GM19324 (cell line): ENCODE results near the gene TMPRSS13.
"Not testable (repeated sequence)": the region's sequence is repeated elsewhere in the genome, so short reads cannot be mapped to it uniquely, and the experiment has no call there.

Experiments used
- ATAC-seq: cut with Tn5 transposase; IDR thresholded peaks from one replicate; pipeline ENCODE4 v1.9.1; 2021; ENCODE audit warnings: mild to moderate bottlenecking, moderate library complexity; ENCODE audit not compliant: unreplicated experiment, low FRiP score

Gene TMPRSS13

GRCh38 chr11:117931331-117931950, 2.2 kb upstream of the TMPRSS13 start:
- ATAC-seq, result no peak

- no peak for ATAC-seq
Observed at GRCh38 chr11:117930668-117931330, 1.6 kb upstream of the TMPRSS13 start.

DNA sequence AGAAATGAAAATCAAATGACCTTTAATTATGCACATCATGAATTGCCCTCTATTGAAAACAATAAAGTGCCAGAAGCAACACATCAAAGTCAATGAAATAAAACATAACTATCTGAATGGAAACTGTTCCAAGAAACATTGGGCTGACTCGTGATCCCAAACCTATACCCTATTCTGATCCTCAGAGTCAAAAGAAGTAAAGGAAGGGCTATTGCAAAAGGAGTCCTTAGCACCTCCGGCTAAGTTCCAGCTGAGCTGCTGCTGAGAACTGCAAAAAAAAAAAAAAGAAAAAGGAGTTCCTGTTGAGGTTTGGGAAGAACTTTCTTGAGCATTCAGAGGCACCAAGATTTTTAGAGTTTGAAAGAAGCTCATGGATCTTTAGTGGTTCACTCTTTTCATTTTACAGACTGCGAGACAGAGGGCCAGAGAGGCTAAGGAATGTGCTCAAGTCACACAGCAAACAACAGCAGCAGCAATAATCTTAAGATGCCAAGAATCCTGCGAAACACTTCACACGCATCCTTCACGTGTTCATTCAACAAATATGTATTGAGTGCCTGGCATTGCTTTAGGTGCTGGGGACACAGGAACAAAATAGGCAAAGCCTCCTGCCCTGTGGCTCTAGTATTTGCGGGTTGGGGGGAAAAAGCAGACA, 841 bp upstream of the TMPRSS13 start:
- no peak for ATAC-seq

- no peak for ATAC-seq
Observed at GRCh38 chr11:117928446-117929141, 608 bp downstream of the TMPRSS13 start.

GRCh38 chr11:117927926-117928325, 1.3 kb downstream of the TMPRSS13 start:
- no peak for ATAC-seq

DNA sequence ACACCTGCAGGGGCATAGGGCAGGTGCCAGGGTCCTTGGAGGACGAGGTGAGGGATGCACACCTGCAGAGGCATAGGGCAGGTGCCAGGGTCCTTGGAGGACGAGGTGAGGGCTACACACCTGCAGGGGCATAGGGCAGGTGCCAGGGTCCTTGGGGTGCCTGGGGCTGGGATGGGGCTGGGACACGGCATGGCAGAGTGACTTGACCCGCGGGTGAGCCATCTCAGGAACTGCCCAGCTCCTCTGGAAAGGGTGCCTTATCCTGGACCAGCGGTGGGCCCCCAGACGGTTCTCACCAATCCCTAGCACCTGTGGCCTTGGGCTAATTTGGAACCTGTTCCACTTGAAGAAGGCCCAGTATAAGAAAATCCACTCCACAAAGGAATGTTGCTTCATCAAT, 3.0 kb downstream of the TMPRSS13 start:
- ATAC-seq, result not testable (repeated sequence)

DNA sequence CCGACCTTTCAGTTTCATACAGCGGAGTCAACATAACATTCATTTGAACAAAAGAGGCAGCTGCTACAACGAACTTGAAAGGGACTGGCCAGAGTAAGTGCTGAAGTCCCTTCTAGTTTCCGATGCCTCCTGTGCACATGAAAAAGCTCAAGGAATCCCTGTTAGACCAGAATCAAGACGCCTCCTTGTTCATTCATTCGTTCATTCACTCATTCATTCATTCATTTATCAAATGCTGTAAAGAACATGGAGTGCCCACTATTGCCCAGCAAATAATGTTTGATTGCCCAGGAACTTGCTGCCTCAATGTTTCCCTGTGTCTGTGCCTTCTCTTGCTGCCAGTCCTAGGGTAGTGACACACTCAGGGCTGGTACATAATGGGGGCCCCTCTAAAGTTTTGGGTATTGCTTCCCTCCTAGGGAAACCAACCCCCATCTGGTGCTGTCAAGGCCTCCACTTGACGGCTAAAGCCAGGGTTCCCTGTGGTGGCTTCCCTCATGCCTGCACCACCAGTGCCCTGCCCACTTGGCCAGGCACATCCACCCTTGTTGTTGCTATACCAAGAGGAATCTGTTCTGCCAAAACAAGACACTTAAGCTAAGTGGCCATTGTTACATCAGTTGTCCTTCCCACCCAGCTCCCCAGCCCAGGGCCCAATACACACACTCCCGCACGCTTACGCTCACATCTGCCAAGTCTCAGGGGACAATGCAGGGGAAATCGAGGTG, 3.8 kb downstream of the TMPRSS13 start:
- no peak for ATAC-seq

DNA sequence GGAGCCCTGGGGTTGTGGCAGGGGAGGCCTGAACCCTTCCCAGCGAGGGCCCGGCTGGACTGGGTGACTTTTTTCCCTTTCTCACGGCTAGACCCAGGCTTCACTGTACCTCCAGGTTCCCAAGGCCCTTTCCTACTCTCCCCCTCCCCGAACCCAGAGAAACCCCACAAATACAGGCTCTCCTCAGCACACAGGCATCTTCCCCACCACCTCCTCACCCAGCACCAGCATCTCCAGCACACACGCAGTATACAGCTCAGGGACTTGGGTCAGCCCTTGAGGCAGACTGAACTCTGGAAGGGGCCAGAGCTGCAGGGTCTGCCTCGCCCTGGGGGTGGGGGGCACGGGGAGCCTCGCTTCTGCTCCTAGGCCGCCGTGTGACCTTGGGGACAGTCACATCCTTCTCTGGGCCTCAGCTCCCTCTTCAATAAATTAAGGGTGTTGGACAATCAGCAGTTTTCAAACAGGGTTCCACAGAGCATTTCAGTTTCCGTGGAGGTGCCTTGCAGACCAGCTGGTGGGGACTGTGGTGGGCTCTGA, 4.5 kb downstream of the TMPRSS13 start:
- ATAC-seq, result no peak

DNA sequence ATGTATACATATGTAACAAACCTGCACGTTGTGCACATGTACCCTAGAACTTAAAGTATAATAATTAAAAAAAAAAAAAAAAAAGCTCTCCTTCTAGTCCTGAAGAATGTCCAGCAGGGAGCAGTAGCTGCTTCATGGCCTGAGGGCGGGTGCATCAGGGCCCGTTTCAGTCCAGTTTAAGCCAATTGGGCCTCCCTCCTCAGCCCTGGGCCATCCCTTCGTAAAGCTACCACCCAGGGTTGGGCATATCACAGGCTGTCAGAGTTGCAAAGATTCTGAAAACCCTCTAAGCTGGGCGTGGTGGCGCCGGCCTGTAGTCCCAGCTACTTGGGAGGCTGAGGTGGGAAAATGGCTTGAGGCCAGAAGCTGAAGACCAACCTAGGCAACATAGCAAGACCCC, 5.4 kb downstream of the TMPRSS13 start:
- no peak for ATAC-seq

GRCh38 chr11:117923275-117923674, 5.9 kb downstream of the TMPRSS13 start:
- no peak for ATAC-seq

DNA sequence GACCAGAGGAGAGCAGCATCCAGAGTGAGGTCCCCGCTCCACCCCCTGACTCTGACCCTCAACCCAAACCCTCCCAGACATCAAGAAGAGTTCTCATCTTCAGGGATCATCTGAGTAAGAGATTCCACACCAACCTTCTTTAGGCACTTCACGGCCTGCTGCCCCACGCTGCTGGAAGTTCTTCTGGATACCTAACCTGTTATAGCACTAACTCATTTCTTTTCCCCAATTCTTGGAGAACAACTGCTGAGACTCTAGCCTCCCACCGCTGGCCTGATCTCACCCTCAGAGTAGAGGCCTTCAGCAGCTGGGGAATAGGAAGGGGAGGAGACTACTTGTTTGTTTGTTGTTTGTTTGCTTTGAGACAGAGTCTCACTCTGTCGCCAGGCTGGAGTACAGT, 7.3 kb downstream of the TMPRSS13 start:
- ATAC-seq, result no peak

- no peak for ATAC-seq
Observed at GRCh38 chr11:117921456-117921855, 7.7 kb downstream of the TMPRSS13 start.

DNA sequence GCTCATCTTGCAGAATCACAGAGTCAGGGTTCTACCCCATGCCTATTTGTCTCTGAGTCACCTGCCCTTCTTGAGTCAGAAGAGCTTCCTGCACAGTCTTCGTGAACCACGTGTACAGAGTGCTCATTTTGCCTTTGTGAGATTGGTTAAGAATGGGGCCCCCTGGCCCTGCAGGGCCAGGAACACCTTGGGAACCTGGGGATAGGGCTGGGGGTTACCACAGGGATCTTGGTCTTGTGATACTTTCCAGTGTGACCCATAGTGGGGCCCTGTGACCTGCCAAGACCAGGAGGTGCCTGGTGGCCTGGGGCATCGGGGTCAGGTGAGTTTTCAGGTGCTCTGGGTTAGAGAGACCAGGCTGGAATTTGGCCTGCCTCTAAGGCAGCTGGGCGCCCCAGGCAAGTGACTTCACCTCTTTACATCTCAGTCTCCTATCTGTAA, 9.4 kb downstream of the TMPRSS13 start:
- ATAC-seq, result no peak

DNA sequence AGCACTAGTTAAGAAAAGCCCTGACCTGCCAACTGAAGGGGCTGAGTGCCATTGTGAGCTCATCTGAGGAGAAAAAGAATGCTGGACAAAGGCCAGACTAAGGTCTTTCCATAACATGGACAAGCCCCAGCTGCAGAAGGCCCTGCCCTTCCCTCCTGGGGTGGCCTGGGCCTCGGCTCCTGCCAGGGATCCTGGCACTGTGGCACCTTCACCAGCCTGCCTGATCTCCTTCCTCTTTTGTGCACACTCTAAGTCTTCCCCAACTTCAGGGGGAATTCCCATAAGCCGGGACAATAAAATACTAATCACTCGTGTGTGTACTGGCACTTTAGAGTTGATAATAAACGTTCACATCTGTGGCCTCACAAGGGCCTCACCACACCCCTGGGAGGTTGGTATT, 9.9 kb downstream of the TMPRSS13 start:
- ATAC-seq, result no peak

- ATAC-seq, result no peak
Observed at GRCh38 chr11:117918366-117919255, 10.6 kb downstream of the TMPRSS13 start.

GRCh38 chr11:117917591-117918151, 11.5 kb downstream of the TMPRSS13 start:
- ATAC-seq, result no peak

DNA sequence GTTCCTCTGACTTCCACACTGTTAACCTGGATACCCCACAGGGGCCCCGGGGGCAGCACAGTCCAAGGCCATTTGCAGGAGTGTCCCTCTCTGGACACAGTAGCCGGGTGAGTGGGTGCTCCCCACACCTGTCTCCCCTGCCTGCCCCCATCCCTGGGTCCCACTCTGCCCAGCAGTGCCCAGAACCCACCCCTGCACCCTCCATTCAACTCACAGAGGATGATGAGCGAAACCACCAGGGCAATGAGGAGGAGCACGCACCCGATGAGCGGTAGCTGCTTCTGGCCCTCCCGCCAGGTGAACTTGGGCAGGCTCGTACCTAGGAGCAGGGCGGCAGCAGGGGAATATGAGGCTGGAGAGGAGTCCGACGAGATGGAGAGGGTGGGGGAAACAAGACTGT, 12.2 kb downstream of the TMPRSS13 start:
- no peak for ATAC-seq

DNA sequence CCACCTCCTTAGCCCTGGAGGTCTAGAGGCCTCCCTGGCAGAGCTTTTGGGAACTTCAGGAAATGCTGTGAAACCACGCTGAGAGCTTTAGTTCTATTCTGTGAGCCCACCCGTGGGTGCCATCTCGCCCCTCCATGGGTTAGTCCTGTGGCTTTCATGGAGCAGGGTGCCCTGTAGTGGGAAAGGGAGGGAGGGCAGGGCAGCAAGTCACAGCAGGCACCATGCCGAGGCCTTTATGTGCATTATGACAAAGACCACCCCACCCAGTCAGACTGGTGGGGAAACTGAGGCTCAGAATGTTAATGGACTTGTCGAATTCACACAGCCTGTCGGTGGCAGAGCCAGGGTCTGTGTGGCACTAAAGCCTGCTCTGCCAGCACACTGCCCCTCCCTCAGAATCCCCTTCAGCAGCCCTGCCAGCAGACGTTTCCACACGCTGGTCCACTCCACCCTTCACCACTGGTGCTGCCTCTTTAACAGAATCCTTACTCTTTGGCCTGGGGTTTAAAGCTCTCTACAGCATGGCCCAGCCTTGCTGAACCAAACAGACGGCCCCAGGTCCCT, 13.4 kb downstream of the TMPRSS13 start:
- no peak for ATAC-seq
